NCI-H748 treated with DMSO at 0.1 percent for 48 hours (cell line): ENCODE results near the gene PRKG1.
"Not testable (repeated sequence)": the region's sequence is repeated elsewhere in the genome, so short reads cannot be mapped to it uniquely, and the experiment has no call there.

ENCODE experiments used
- DNase-seq: peaks from one replicate; lab custom pipeline; 2025; lab: John Stamatoyannopoulos, UW

The PRKG1 gene

GRCh38 chr10:51170518-51171245 lies 96.4 kb downstream of the PRKG1 start:
- DNase-seq, result no peak

DNA sequence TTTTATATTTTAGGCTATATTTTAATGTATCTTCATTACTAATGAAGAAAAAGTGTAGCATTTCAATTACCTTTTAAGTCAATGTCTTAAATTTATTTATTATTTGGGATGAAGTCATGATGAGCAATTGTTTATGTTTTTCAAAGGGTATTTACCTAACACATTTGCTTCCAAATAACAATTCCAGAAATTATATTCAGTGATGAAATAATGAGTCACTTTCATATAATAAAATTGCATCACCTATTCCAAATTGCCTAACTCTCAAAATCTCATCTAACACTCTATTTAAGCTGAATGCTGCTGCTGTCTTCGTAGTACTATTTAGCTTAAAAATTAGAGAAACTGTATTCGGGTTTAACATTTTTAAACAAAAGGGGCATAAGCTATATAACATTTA lies 97.7 kb downstream of the PRKG1 start:
- DNase-seq, result no peak

DNA sequence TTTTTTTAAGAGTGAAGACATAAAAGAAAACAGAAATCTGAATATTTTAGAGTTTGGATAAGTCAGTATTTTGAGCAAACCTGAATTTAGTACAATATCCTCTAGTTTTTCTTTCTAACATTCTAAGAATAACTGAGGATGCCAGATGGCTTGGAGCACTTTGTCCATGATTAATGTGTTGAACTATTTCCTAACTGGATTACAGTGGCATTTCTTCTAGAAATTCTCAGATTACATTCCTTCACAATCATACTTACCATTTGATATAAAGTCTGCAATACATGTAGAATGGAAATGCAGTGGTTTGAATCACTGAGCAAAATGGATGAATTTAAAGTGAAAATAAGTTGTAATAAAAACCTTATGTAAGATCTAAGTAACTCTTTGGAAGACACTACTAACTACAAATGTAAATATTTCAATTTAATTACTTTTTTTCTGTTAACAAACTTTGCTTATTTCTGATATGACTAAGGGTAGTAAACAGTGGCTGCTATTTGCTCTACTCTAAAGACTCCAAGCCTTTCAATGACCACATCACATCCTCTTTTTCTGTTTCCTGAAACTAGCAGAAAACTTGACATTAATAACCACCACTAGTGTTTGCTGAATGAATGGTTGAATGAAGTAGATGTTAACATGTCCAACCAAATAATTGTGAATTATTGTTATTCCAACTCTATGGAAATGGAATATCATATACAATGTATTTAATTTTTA lies 102.8 kb downstream of the PRKG1 start:
- DNase-seq, result no peak

DNA sequence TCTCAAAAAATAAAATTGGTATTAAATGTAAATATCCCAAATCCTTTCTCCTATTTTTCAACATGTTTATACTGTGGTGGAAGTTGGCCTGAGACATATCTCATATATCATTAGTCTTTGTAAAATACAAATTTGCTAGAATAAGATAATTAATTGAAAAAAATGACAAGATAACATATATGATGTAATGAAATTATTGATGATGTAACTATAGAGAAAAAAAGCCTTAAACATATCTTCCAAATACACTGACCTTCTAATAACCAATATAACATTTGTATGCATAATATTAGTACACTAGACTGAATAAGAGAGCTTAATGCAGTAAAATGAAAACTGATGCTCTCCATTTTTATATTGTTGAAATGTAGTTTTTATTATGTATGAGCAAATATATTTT lies 104.3 kb downstream of the PRKG1 start:
- no peak for DNase-seq

GRCh38 chr10:51180141-51180540 lies 105.9 kb downstream of the PRKG1 start:
- DNase-seq, result no peak

GRCh38 chr10:51183783-51184182 lies 109.5 kb downstream of the PRKG1 start:
- DNase-seq, result no peak

DNA sequence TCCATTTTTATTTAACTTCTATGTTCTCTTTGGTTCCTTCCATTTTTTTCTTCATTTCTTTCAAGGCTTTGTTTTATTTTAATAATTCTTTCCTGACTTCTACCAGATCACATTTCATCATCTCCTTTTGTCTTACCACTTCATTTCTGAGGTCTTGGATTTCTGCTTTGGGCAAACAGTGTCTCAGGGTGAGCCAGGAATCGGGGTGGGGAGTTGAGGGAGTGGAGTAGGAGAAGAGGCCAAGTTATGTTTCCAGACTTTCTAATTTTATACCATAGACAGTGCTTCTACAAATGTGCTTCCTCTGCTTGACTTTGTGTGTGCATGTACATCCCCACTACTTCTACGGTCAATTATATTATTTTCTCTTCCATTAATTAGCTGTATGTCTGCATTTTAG lies 112.1 kb downstream of the PRKG1 start:
- no peak for DNase-seq

DNA sequence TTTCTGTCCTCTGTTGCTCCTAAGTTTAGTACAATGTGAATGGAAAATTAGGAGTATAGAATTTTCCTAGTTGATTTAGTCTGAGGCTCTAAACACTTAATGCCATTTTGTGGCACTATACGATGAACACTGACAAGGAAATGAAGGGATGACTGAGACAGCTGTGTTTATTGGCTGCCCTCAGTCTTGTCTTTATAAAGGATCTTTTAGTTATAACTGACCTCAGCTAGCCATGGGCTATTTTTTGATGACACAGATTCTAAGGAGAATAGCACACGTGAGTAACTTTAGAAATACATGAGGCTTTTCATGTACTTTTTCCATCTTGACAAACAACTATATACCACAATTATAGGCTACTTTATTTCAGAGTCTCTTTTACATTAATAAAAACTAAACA lies 113.7 kb downstream of the PRKG1 start:
- no peak for DNase-seq

- no peak for DNase-seq
Measured at GRCh38 chr10:51188866-51189265, 114.6 kb downstream of the PRKG1 start.

- no peak for DNase-seq
Measured at GRCh38 chr10:51196508-51197175, 122.4 kb downstream of the PRKG1 start.

DNA sequence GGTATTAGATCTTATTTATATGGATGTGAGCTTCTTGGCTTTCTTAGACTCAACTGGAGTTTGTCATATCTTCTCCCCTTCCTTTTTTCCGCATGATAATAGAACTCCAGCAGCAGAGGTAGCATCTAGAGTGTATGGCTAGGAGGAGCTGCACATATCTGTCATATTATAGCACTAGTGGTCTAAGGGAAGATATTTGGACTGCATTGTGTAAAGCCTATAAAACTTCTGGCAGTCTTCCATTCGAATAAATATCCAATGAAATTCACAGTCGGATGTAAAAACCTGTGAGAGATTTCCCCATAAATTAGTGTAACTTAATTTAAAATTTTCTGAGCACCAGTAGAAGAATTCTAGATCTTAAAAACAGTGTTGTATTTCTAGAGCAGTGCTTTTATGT lies 123.9 kb downstream of the PRKG1 start:
- no peak for DNase-seq

- DNase-seq, result no peak
Measured at GRCh38 chr10:51201947-51202346, 127.7 kb downstream of the PRKG1 start.

GRCh38 chr10:51203359-51203758 lies 129.1 kb downstream of the PRKG1 start:
- DNase-seq, result no peak

DNA sequence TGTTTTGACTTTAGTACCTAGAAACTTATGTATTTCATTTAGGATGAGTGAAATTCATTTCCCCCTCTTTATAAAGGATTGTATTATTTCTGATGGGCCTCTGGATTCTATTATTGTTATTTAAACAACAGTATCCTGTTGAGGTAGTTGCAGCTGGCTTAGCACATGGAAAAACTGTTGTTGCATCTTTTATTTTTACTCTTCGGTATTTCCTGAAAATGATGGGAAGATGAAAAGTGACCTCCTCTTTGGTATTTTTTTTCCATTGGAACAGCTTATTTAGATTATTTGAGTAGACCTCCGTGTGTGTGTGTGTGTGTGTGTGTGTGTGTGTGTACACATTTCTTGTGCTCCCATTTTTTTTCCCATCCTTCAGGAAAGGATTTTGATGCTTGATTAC lies 129.8 kb downstream of the PRKG1 start:
- no peak for DNase-seq

DNA sequence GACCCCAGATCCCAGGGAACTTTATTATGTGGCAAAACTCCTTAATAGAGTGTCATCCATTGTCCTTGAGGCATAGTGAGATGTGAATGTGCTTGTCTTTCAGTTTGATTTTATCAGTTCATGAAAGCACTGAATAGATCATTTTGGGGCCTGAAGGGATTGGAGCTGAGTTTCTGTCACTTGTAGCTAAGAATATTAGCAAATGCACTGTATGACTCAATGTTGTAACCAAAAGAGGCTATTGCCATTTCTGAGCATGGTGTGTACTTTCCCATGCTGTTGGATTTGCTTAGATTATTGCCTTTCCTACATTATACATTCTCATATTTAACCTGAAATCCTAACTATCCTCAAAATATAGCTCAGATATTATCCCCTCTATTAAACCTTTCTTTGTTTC lies 130.4 kb downstream of the PRKG1 start:
- DNase-seq, result no peak

- no peak for DNase-seq
Measured at GRCh38 chr10:51206500-51206899, 132.2 kb downstream of the PRKG1 start.

DNA sequence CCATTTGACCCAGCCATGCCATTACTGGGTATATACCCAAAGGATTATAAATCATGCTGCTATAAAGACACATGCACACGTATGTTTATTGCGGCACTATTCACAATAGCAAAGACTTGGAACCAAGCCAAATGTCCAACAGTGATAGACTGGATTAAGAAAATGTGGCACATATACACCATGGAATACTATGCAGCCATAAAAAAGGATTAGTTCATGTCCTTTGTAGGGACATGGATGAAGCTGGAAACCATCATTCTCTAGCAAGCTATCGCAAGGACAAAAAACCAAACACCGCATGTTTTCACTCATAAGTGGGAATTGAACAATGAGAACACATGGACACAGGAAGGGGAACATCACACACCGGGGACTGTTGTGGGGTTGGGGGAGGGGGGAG lies 138.7 kb downstream of the PRKG1 start:
- not testable (repeated sequence) for DNase-seq

GRCh38 chr10:51214207-51215196 lies 140.2 kb downstream of the PRKG1 start:
- DNase-seq, result no peak

DNA sequence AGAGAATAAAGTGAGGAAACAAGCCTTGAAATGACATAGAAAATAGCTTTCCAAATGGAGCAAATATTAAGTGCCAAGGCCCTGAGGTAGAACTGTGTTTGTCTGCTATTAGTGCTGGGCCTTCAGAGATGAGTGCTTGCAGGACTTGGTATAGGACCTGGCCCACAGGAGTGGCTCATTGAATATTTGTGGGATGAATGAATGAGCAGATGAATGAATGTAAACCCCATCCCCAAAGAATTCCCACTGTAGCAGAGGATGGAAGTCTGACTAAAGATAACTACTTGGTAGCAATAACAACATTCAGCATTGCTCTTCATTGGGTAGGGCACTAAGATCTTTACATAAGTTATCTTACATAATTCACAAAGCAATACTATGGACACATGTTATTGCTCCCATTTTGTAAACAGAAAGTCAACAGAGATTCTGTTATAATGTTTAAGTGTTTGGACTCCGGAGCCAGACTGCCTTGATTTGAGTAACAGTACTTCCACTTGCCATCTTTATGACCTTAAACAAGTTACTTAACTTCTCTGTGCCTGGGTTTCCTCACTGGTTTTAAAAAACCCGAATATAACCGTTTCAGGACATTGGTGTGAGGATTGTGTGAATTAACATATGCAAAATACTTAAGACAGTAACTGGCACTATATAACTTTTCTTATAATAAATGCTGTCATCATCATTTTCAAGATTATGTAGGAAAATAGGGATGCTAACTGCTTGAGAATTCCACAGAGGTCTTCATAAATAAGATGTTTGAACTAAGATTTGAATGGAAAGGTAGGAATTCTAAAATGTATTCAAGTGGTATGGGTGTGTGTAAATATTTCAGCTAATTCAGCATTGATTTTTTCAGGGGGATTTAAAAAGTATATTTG lies 141.9 kb downstream of the PRKG1 start:
- no peak for DNase-seq

DNA sequence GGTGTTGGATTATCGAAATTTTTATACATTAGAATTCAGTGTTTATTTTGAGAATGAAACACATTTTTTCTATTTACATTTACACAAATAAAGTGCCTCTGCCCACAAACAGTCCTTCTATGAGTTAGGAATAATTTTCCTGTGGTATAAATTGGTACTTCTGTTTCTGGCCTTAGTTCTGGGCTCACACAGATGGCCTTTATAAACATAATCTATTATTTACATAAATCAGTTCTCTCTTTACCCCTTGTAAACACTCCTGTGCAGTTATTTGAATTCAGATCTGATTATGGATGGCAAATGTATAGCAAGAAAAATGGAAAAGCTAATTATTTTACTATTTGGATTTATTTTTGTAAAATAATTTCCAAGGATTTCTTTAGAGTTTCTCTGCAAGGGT lies 143.2 kb downstream of the PRKG1 start:
- DNase-seq, result no peak

DNA sequence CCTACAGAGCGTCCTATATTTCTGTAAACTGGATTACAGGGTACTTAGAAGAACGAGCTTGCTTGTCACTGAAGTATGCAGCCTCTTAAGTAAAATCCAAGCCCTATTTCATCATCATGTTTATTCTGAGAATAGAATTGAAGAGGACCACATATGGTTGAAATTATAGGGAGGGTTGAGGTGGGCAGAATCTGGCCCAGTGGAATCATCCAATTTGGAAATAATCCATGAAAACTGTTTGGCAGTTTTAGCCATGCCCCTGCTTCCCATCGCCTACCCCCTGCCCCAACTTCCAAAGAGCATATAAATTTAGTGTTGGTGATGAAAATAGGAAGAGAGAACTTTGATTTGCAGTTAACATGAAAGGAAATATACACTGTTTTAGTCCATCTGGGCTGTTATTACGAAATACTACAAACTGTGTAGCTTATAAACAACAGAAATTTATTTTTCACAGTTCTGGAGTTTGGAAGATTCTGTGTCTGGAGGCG lies 150.4 kb downstream of the PRKG1 start:
- no peak for DNase-seq
